Fibroblast of lung (primary cell): ENCODE data around the gene PNPLA7. TPM values are rescaled to one million over a fixed set of nuclear protein-coding genes. Genes with fewer than 3 reads are reported as not detected.
A peak's percentile ranks its signal among the peaks of the same experiment; 100 is the strongest.

Experiments used
- DNase-seq, 2 donors: peaks; one replicate each; pipeline versions ENCODE4 v3.0.0 to v3.0.0-alpha.2; 2010; ENCODE audit warnings: low read depth in 2 of 2
- H2AFZ ChIP-seq: 2 replicates; pipeline ENCODE4 v1.5.1; 2012; ENCODE audit warnings: low read length, control low read depth, inconsistent platforms
- H3K27ac ChIP-seq: 2 replicates; pipeline ENCODE4 v1.5.1; 2011; ENCODE audit warnings: low read length, control low read depth; ENCODE audit not compliant: insufficient read depth
- H3K27me3 ChIP-seq: 2 replicates; pipeline ENCODE4 v1.5.1; 2011; ENCODE audit warnings: mild to moderate bottlenecking, low read length; ENCODE audit not compliant: control insufficient read depth, insufficient read depth
- H3K36me3 ChIP-seq: 2 replicates; pipeline ENCODE4 v1.5.1; 2011; ENCODE audit warnings: low read length; ENCODE audit not compliant: control insufficient read depth, insufficient read depth
- H3K4me1 ChIP-seq: 2 replicates; pipeline ENCODE4 v1.5.1; 2011; ENCODE audit warnings: low read length; ENCODE audit not compliant: control insufficient read depth, insufficient read depth; ENCODE audit errors: extremely low read depth
- H3K4me2 ChIP-seq: 2 replicates; pipeline ENCODE4 v1.5.1; 2011; ENCODE audit warnings: low read length, control low read depth; ENCODE audit not compliant: insufficient read depth; ENCODE audit errors: extremely low read depth
- H3K4me3 ChIP-seq, 4 experiments: fragments of 200-600 bp in 1 of 4; sonication (generic) in 1 of 4; replicated peaks in 1 of 4; 2 replicates each; pipeline ENCODE4 v1.5.1; 2011 to 2016; ENCODE audit warnings: low read length in 4 of 4, low read depth in 3 of 4, mild to moderate bottlenecking in 3 of 4, control low read depth in 2 of 4, inconsistent platforms in 1 of 4, mixed read lengths in 1 of 4; ENCODE audit not compliant: insufficient read depth in 1 of 4; ENCODE audit errors: control extremely low read depth in 1 of 4
- H3K79me2 ChIP-seq: 2 replicates; pipeline ENCODE4 v1.5.1; 2012; ENCODE audit warnings: mild to moderate bottlenecking, low read length, inconsistent platforms; ENCODE audit not compliant: control insufficient read depth, insufficient read depth
- H3K9ac ChIP-seq: 2 replicates; pipeline ENCODE4 v1.5.1; 2011; ENCODE audit warnings: mild to moderate bottlenecking, low read length, control low read depth; ENCODE audit not compliant: insufficient read depth
- H3K9me3 ChIP-seq: 2 replicates; pipeline ENCODE4 v1.5.1; 2012; ENCODE audit warnings: low read depth, low read length; ENCODE audit not compliant: control insufficient read depth, insufficient read depth
- H4K20me1 ChIP-seq: 2 replicates; pipeline ENCODE4 v1.5.1; 2011; ENCODE audit warnings: low read length; ENCODE audit not compliant: control insufficient read depth, insufficient read depth; ENCODE audit errors: extremely low read depth
- EZH2 ChIP-seq: IDR thresholded peaks from 2 replicates; pipeline ENCODE4 v1.5.1; 2012; ENCODE audit warnings: low read length, control low read depth, mild to moderate bottlenecking; ENCODE audit errors: missing control alignments
- polyA plus RNA-seq, 2 donors: library from polyadenylated mRNA; depleted of rRNA in 1 of 2; stranded (reverse) in 1 of 2; unstranded in 1 of 2; fragments of >200 nt; gene quantifications; 2 replicates each; pipeline ENCODE4 v1.2.1, GENCODE V29; 2011 to 2012; ENCODE audit warnings: missing spikeins in 1 of 2
- total RNA-seq: library from RNA; depleted of rRNA; stranded (reverse); fragments of >200 nt; gene quantifications from 2 replicates; pipeline ENCODE4 v1.2.1, GENCODE V29; 2014
- TF ChIP-seq, protein P1 (sequence below), 2 donors: IDR thresholded peaks in 1 of 2; conservative IDR thresholded peaks in 1 of 2; 1 replicate in 1 of 2; 2 replicates in 1 of 2; pipeline ENCODE4 v1.5.1; 2011 to 2012; ENCODE audit warnings: low read length in 2 of 2, control low read depth in 1 of 2, inconsistent platforms in 1 of 2, low read depth in 1 of 2, mild to moderate bottlenecking in 1 of 2

PNPLA7 gene
- total and polyA plus RNA-seq, 2 donors (not counting 1 experiment from before 2014, with no cell fraction given), result 0.23 to 3.0 TPM

DNA sequence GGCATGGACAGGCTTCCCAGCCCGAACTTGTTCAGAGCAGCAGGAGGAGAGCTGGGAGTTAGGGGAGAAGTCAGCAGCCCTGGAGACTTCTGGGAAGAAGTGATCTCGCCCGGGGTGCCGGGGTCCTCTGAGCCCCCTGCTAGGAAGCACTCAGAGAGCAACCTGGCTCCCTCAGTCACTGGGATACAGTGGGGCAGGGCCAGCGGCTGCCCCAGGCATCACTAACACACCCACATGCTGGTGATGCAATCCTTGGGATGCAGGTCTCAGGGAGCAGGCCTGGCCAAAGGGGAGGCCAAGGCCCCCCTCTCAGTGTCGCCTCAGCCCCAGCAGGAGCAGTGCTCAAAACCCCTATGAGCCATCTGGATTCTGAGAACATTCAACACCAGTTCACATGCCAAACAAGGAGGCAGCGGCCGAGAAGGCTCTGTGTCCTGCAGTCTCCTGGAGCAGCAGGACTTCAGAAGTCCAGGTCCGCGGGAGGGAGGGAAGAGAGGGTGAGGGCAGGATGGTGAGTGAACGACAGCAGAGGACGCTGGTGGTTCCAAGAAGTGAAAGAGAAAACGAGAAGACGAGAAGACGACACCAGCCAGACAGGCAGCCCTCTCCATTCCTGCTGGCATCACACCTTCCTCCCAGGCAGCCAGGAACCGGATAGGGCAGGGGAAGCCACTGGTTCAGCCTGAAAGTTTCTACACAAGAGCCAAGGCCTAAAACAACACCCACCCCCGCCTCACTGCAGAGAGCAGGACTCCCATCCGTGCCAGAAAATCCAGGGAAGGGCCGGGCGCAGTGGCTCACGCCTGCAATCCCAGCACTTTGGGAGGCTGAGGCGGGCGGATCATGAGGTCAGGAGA lies 2.3 kb downstream of the PNPLA7 start:
- no peak overlapping the region for H3K4me3 ChIP-seq
- no peak for TF ChIP-seq EZH2
- TF ChIP-seq, protein P1, sequence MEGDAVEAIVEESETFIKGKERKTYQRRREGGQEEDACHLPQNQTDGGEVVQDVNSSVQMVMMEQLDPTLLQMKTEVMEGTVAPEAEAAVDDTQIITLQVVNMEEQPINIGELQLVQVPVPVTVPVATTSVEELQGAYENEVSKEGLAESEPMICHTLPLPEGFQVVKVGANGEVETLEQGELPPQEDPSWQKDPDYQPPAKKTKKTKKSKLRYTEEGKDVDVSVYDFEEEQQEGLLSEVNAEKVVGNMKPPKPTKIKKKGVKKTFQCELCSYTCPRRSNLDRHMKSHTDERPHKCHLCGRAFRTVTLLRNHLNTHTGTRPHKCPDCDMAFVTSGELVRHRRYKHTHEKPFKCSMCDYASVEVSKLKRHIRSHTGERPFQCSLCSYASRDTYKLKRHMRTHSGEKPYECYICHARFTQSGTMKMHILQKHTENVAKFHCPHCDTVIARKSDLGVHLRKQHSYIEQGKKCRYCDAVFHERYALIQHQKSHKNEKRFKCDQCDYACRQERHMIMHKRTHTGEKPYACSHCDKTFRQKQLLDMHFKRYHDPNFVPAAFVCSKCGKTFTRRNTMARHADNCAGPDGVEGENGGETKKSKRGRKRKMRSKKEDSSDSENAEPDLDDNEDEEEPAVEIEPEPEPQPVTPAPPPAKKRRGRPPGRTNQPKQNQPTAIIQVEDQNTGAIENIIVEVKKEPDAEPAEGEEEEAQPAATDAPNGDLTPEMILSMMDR (conservative IDR thresholded peaks at IDR 0.05 in 1 of 2, IDR thresholded peaks at IDR 0.05 in 1 of 2; ENCODE audit: low read depth in 1 of 2, low read length in 2 of 2), result no peak
- H3K36me3 ChIP-seq, result no peaks in the 10 kb centered on the region
- no peak for DNase-seq
- no peaks in the 10 kb centered on the region for H3K27me3 ChIP-seq
- no peaks in the 10 kb centered on the region for H4K20me1 ChIP-seq
- H3K27ac ChIP-seq, result no peak overlapping the region
- peaks cover 6% of the 10 kb centered on the region for H3K4me1 ChIP-seq
- no peaks in the 10 kb centered on the region for H3K9me3 ChIP-seq
- H3K4me2 ChIP-seq, result peak overlapping the region; percentile 13
- peaks cover 4% of the 10 kb centered on the region for H3K79me2 ChIP-seq
- no peak overlapping the region for H2AFZ ChIP-seq
- H3K9ac ChIP-seq, result no peak overlapping the region

DNA sequence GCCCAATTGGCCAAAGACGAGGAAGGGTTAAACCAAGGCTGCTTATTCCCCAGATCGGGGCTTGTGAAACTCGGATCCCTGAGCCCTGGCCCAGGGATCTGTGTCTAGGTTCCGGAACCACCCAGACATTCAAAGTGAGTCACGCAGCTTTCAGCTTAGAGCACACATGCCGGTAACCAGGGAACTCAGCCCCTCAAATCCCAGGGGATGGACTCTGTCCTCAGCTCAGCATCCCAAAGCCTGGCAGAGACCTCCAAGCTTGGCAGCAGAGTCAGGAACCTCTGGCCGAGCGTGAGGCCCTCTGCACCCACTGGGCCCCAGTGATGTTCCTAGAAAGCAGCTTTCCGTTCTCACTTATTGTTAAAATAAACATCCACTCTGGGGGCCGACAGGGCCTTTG lies 5.1 kb downstream of the PNPLA7 start:
- H2AFZ ChIP-seq, result no peak overlapping the region
- H3K9me3 ChIP-seq, result no peaks in the 10 kb centered on the region
- TF ChIP-seq, protein P1 (conservative IDR thresholded peaks at IDR 0.05 in 1 of 2, IDR thresholded peaks at IDR 0.05 in 1 of 2; ENCODE audit: low read depth in 1 of 2, low read length in 2 of 2), result no peak
- TF ChIP-seq EZH2, result no peak
- H3K27ac ChIP-seq, result no peak overlapping the region
- no peak overlapping the region for H3K4me3 ChIP-seq
- H3K27me3 ChIP-seq, result no peaks in the 10 kb centered on the region
- H3K79me2 ChIP-seq, result no peaks in the 10 kb centered on the region
- no peak overlapping the region for H3K4me2 ChIP-seq
- H4K20me1 ChIP-seq, result no peaks in the 10 kb centered on the region
- no peak overlapping the region for H3K9ac ChIP-seq
- DNase-seq, result peak; percentile 14 to 32
- peaks cover 1% of the 10 kb centered on the region for H3K4me1 ChIP-seq
- no peaks in the 10 kb centered on the region for H3K36me3 ChIP-seq

DNA sequence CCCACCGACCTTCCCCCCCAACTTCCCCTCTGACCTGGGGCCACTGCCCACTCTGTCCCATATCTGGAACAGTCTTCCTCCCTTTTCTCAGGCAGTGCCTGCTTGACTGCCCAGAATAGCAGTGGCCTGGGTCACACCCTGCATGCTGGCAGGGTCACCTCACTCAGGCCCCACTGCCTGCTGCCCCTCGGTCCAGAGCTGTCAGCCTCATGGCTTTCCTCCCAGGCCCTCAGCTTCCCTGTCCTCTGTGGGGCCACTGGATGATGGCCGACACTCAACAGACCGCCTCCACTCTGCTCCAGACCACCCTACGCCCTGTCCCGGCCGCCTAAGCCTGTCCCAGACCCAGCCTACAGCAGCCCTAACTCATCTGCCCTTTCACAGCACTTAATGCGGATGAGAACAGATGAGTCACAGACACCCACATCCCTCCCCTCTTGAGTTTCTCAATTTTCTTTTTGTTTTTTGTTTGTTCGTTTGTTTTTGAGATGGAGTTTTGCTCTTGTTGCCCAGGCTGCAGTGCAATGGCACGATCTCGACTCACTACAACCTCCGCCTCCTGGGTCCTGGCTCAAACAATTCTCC lies 5.9 kb downstream of the PNPLA7 start:
- H3K9me3 ChIP-seq, result no peaks in the 10 kb centered on the region
- no peak for TF ChIP-seq EZH2
- TF ChIP-seq, protein P1 (conservative IDR thresholded peaks at IDR 0.05 in 1 of 2, IDR thresholded peaks at IDR 0.05 in 1 of 2; ENCODE audit: low read depth in 1 of 2, low read length in 2 of 2), result no peak
- H2AFZ ChIP-seq, result no peak overlapping the region
- H3K4me3 ChIP-seq, result no peak overlapping the region
- no peak overlapping the region for H3K27ac ChIP-seq
- H3K79me2 ChIP-seq, result no peaks in the 10 kb centered on the region
- no peaks in the 10 kb centered on the region for H3K36me3 ChIP-seq
- no peaks in the 10 kb centered on the region for H4K20me1 ChIP-seq
- no peaks in the 10 kb centered on the region for H3K27me3 ChIP-seq
- no peak overlapping the region for H3K9ac ChIP-seq
- no peak overlapping the region for H3K4me2 ChIP-seq
- H3K4me1 ChIP-seq, result no peaks in the 10 kb centered on the region
- peak; percentile 37 to 38 for DNase-seq
